GM12878 (cell line): ENCODE results near the gene BCKDHA. TPM values are rescaled to one million over a fixed set of nuclear protein-coding genes. Genes with fewer than 3 reads are reported as not detected.

Experiments used
- BMI1 ChIP-seq: fragments of 450-650 bp; IDR thresholded peaks from 2 replicates; pipeline ENCODE4 v1.6.1; 2016; ENCODE audit warnings: mild to moderate bottlenecking, moderate library complexity, borderline replicate concordance
- CBX3 ChIP-seq: fragments of 200-600 bp; sonication (generic); IDR thresholded peaks from 2 replicates; pipeline ENCODE4 v1.6.1; 2016; ENCODE audit warnings: low read depth, borderline replicate concordance
- CREM ChIP-seq: IDR thresholded peaks from 2 replicates; pipeline ENCODE4 v1.6.1; 2014; ENCODE audit warnings: antibody characterized with exemption, low read depth
- FOXM1 ChIP-seq: IDR thresholded peaks from 2 replicates; pipeline ENCODE4 v1.6.1; 2012; ENCODE audit warnings: low read depth, mild to moderate bottlenecking, inconsistent platforms, low read length, moderate library complexity
- HCFC1 ChIP-seq: fragments of 150-350 bp; IDR thresholded peaks from 2 replicates; pipeline ENCODE4 v1.6.1; 2014; ENCODE audit warnings: low read length
- KLF5 ChIP-seq: fragments of 450-650 bp; IDR thresholded peaks from 2 replicates; pipeline ENCODE4 v1.6.1; 2014; ENCODE audit warnings: mild to moderate bottlenecking; ENCODE audit not compliant: partially characterized antibody
- NFXL1 ChIP-seq: fragments of 450-650 bp; IDR thresholded peaks from 2 replicates; pipeline ENCODE4 v1.6.1; 2017; ENCODE audit warnings: antibody characterized with exemption, mild to moderate bottlenecking, borderline replicate concordance
- ZSCAN29 ChIP-seq: fragments of 450-650 bp; IDR thresholded peaks from 2 replicates; pipeline ENCODE4 v1.6.1; 2017; ENCODE audit warnings: mild to moderate bottlenecking, moderate library complexity
- polyA plus RNA-seq, 11 experiments: library from polyadenylated mRNA; depleted of rRNA in 4 of 11; unstranded in 6 of 11; stranded (reverse) in 5 of 11; fragments of >200 nt; fragmentation: Nextera tagmentation in 4 of 11; fragmentation: Illumina TruSeq in 1 of 11; extraction: Ambion mirVana in 4 of 11; extraction: Trizol in 1 of 11; gene quantifications; 1 replicate in 1 of 11; 2 replicates in 10 of 11; pipeline versions ENCODE4 v1.2.1 to v1.2.3, GENCODE V29; 2011 to 2016; ENCODE audit warnings: inconsistent platforms in 2 of 11, missing spikeins in 2 of 11, low read depth in 1 of 11
- total RNA-seq, 4 experiments: library from RNA; depleted of rRNA in 3 of 4; stranded (reverse); fragments of >200 nt in 3 of 4; fragmentation: Illumina TruSeq in 1 of 4; extraction: Trizol in 1 of 4; gene quantifications; 2 replicates each; pipeline versions ENCODE4 v1.2.1 to v1.2.3, GENCODE V29; 2013 to 2021
- TF ChIP-seq, protein P1 (sequence below): IDR thresholded peaks from 2 replicates; pipeline ENCODE4 v1.6.1; 2011; ENCODE audit warnings: borderline replicate concordance, low read depth, mild to moderate bottlenecking, moderate library complexity, mixed read lengths, low read length; ENCODE audit not compliant: insufficient read depth; ENCODE audit errors: extremely low read length
- TF ChIP-seq, protein P2 (sequence below): IDR thresholded peaks from 2 replicates; pipeline ENCODE4 v1.6.1; 2012; ENCODE audit warnings: low read depth, low read length, improper control_type of control experiment

The BCKDHA gene
- total and polyA plus RNA-seq, 10 of the 15 experiments (the other 5 are each of a cell fraction or from before 2014, with no cell fraction given), result 9.9 to 107 (median 46.4) TPM

DNA sequence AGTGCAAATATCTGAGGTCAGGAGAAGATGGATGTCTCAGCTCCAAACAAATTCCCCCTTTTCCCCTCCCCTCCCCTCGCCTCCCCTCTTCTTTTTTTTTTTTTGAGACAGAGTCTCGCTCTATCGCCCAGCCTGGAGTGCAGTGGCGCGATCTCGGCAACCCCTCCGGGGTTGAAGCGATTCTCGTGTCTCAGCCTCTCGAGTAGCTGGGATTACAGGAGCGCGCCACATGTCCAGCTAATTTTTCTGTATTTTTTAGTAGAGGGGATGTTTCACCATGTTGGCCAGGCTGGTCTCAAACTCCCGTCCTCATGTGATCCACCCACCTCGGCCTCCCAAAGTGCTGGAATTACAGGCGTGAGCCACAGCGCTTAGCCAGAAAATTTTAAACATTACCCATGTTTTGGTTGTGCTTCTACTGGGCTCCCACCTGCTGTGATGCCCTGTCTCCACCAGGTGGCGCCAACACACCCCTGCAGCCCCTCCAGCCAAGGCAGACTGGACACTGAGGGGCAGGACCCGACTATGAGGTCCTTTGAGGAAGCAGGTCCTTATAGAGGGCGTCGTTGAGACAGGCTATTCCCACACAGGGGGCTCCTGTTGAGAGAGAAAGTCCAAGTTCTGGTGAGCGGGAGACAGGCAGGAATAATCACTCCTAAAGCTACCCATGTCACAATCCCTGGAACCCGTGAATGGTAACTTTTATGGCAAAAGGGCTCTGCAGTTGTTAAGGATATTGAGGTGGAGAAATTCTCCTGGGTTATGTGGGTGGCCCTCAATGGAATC lies 51.7 kb downstream of the BCKDHA start (continued):
- TF ChIP-seq, protein P1, sequence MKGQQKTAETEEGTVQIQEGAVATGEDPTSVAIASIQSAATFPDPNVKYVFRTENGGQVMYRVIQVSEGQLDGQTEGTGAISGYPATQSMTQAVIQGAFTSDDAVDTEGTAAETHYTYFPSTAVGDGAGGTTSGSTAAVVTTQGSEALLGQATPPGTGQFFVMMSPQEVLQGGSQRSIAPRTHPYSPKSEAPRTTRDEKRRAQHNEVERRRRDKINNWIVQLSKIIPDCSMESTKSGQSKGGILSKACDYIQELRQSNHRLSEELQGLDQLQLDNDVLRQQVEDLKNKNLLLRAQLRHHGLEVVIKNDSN, result no peak
- TF ChIP-seq CBX3, result no peak
- no peak for TF ChIP-seq CREM
- TF ChIP-seq HCFC1, result no peak; the same call in 1 of the 2 replicates
- TF ChIP-seq KLF5, result no peak
- TF ChIP-seq FOXM1, result 0 out of 2 replicates have a peak, but pooled peaks have one; percentile 16
- TF ChIP-seq, protein P2, sequence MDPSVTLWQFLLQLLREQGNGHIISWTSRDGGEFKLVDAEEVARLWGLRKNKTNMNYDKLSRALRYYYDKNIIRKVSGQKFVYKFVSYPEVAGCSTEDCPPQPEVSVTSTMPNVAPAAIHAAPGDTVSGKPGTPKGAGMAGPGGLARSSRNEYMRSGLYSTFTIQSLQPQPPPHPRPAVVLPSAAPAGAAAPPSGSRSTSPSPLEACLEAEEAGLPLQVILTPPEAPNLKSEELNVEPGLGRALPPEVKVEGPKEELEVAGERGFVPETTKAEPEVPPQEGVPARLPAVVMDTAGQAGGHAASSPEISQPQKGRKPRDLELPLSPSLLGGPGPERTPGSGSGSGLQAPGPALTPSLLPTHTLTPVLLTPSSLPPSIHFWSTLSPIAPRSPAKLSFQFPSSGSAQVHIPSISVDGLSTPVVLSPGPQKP, result no peak
- TF ChIP-seq BMI1, result no peak
- no peak for TF ChIP-seq ZSCAN29
- TF ChIP-seq NFXL1, result no peak
